HG03175 (cell line): ENCODE results near the gene SLC35G6.
A peak's percentile ranks its signal among the peaks of the same experiment; 100 is the strongest.
"Not testable (repeated sequence)": the region's sequence is repeated elsewhere in the genome, so short reads cannot be mapped to it uniquely, and the experiment has no call there.

Source experiments
- ATAC-seq: cut with Tn5 transposase; IDR thresholded peaks from one replicate; pipeline ENCODE4 v1.9.1; 2021; ENCODE audit warnings: mild to moderate bottlenecking, moderate library complexity; ENCODE audit not compliant: unreplicated experiment

SLC35G6 gene

GRCh38 chr17:7481275-7481674, at the start of gene SLC35G6:
TSS of gene SLC35G6 (plus strand) at chr17:7481446. CDS start at chr17:7481517, 71 bp downstream.
- ATAC-seq, result not testable (repeated sequence)

- no peak for ATAC-seq
Measured at GRCh38 chr17:7432296-7432695, 49.0 kb upstream of the SLC35G6 start.

GRCh38 chr17:7435676-7436555, 45.3 kb upstream of the SLC35G6 start:
- ATAC-seq, result peak; percentile 27

- peak; percentile 39 for ATAC-seq
Measured at GRCh38 chr17:7436556-7437368, 44.5 kb upstream of the SLC35G6 start.

- ATAC-seq, result no peak
Measured at GRCh38 chr17:7437369-7437863, 43.8 kb upstream of the SLC35G6 start.

- ATAC-seq, result no peak
Measured at GRCh38 chr17:7437950-7438614, 43.2 kb upstream of the SLC35G6 start.

- no peak for ATAC-seq
Measured at GRCh38 chr17:7438656-7439460, 42.4 kb upstream of the SLC35G6 start.

- no peak for ATAC-seq
Measured at GRCh38 chr17:7439462-7440112, 41.7 kb upstream of the SLC35G6 start, which contains the start of gene FGF11. TSS of gene FGF11 (plus strand) at chr17:7439512. CDS start at chr17:7439621, 109 bp downstream.

- no peak for ATAC-seq
Measured at GRCh38 chr17:7440113-7440833, 41.0 kb upstream of the SLC35G6 start.

- no peak for ATAC-seq
Measured at GRCh38 chr17:7440834-7441195, 40.4 kb upstream of the SLC35G6 start.

- ATAC-seq, result no peak
Measured at GRCh38 chr17:7441266-7441665, 40.0 kb upstream of the SLC35G6 start.

GRCh38 chr17:7442142-7442541, 39.1 kb upstream of the SLC35G6 start:
- ATAC-seq, result no peak

- ATAC-seq, result no peak
Measured at GRCh38 chr17:7443499-7444485, 37.5 kb upstream of the SLC35G6 start.

GRCh38 chr17:7444682-7445618, 36.3 kb upstream of the SLC35G6 start, which contains the start of gene CHRNB1:
TSS of gene CHRNB1 (plus strand) at chr17:7445061. CDS start at chr17:7445128, 67 bp downstream.
- ATAC-seq, result no peak

- no peak for ATAC-seq
Measured at GRCh38 chr17:7445619-7445968, 35.7 kb upstream of the SLC35G6 start.

GRCh38 chr17:7448461-7448860, 32.8 kb upstream of the SLC35G6 start:
- ATAC-seq, result no peak
